Measurements from ENCODE around the gene ANHX.

Gene ANHX

GRCh38 chr12:133202493-133203343 lies 33.0 kb downstream of the ANHX start:
- DNase-seq, result peak; percentile 6

GRCh38 chr12:133201888-133202287 lies 33.8 kb downstream of the ANHX start:
- DNase-seq, result no peak

DNA sequence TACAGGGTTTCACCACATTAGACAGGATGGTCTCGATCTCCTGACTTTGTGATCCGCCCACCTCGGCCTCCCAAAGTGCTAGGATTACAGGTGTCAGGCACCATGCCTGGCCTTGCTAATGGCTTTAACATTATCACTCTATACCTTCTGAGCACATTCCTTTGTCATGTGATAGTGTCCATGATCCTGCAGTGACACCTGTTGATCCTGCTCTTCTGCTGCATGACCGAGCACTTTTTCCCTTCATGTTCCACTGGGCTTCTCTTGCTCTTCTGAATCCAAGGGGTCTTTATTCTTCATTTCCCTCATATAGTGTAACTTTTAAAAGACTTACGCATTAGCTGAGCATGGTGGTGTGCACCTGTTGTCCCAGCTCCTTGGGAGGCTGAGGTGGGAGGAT lies 42.8 kb downstream of the ANHX start:
- no peak for DNase-seq

DNA sequence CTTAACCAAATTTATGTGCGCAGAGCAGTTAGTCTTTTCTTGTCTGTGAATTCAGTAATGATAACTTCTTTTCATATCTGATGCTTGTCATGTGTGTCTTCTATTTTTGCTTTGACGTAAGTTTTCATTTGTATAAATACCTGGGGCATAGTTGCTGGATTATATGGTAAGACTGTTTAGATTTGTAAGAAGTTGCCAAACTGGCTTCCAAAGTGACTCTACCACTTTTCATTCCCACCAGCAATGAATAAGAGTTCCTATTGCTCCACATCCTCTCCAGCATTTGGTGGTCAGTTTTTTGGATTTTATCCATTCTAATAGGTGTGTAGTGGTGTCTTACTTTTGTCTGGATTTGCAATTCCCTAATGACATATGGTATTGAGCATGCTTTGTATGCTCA lies 45.5 kb downstream of the ANHX start:
- no peak for DNase-seq

DNA sequence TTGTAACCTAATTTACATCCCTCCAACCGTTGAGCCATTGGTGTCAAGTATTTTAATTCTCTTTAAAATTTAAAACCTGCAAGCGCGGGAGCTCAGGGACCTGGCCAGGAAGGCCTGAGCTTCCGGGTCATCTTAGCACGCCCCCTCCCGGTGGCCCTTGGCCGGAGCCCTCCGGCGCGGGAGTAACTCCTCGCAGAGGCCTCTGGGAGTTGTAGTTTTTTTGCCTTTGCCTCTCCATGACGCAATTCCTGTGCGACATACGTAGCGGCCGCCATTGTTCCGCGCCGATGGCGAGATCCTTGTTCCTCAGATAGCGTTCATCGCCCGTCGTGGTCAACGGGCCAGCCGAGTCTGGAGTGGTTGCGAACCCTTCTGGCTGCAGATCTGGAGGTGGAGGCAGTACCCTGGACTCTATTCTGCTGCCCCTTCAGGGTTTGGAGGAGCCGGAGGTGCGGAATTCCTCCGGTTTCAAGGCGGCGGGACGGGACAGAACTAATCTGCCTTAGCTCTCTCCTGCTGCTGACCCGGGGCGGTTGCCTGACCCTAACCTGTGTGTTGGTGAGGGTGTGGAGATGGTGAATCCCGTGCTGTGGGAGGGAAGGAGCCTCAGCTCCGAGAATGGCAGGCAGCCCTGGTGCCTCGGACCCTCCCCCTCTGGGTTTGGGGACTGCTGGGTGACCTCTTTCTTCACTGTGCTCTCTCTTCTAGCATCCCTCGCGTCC lies 54.3 kb downstream of the ANHX start, which contains the start of gene ZNF268:
ZNF268 (plus strand) TSS at position 258 of the 722 bp plus-strand sequence. CDS start 503 bp downstream, outside the sequence.
- DNase-seq, result peak; percentile 90

DNA sequence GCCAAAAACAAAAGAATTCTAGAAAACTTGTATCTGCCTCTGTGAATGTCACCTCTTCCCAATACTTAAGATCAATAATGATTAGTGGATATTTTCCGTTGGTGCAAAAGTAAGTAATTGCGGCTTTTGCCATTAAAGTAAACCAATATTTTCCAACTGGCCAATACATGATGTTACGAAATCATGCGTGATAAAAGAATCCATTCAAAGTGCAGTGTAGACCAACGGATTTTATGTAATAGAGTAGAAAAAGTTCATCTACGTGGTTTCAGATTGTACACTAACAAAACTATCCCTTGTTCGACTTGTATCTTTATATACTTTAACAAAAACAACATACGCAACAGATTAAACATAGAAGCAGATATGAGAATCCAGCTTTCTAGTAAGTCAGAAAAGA lies 55.0 kb downstream of the ANHX start:
- DNase-seq, result no peak

- DNase-seq, result no peak
Observed at GRCh38 chr12:133174901-133175300, 60.8 kb downstream of the ANHX start.

DNA sequence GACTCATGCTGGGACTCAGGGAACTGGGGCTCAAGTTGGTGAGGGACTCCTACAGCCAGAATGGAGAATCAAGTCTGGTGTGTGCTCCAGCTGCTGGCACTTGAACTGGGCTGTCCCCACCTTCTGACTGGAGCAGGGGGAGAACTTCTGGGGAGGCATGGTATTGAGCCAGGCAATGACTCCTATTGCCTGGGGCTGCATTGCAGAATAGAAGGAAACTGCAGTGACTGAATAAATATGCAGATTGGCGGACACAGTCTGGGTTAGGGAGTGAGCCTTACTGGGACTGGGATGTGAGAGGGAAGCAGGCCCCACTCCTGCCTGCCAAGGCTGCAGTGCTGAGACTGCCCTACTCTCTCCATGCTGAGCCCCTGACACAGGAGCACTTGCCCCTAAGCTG lies 63.2 kb downstream of the ANHX start:
- no peak for DNase-seq
